ENCODE measurements around the gene BTN3A1.

- TF ChIP-seq CTCF (IDR thresholded peaks at IDR 0.05) (no peak), RAD21 (conservative IDR thresholded peaks at IDR 0.05 in 1 of 2, IDR thresholded peaks at IDR 0.05 in 1 of 2) (no peak), POLR2A (IDR thresholded peaks at IDR 0.05; ENCODE audit: low read length) (no peak), CHD4 (IDR thresholded peaks at IDR 0.05; ENCODE audit: borderline replicate concordance) (no peak), USF2 (IDR thresholded peaks at IDR 0.05) (no peak)
Observed at GRCh38 chr6:26431258-26432172, 29.4 kb downstream of the BTN3A1 start.

Measured in A549 (cell line).